Stimulated activated CD8-positive, alpha-beta memory T cell treated with anti-CD3 and anti-CD28 coated beads, Interleukin-2, amount 100 ng/mL, for 1 hour (primary cell): Measurements from ENCODE around the gene SCYL2.
"Not testable (repeated sequence)": the region's sequence is repeated elsewhere in the genome, so short reads cannot be mapped to it uniquely, and the experiment has no call there.

ENCODE experiments used
- DNase-seq, 2 donors: peaks; one replicate each; pipeline ENCODE4 v3.0.0-alpha.2; 2020; ENCODE audit warnings: low read depth in 2 of 2

Gene SCYL2

GRCh38 chr12:100326208-100326607 is 59.2 kb downstream of the SCYL2 start:
- no peak for DNase-seq

GRCh38 chr12:100329800-100330199 is 62.8 kb downstream of the SCYL2 start:
- DNase-seq, result no peak

GRCh38 chr12:100331871-100332270 is 64.9 kb downstream of the SCYL2 start:
- DNase-seq, result no peak

- no peak for DNase-seq
Observed at GRCh38 chr12:100332852-100333251, 65.9 kb downstream of the SCYL2 start.

GRCh38 chr12:100337299-100337698 is 70.3 kb downstream of the SCYL2 start:
- DNase-seq, result no peak

GRCh38 chr12:100337727-100338126 is 70.8 kb downstream of the SCYL2 start:
- no peak for DNase-seq

GRCh38 chr12:100339071-100339470 is 72.1 kb downstream of the SCYL2 start:
- no peak for DNase-seq

GRCh38 chr12:100342897-100343296 is 75.9 kb downstream of the SCYL2 start:
- DNase-seq, result not testable (repeated sequence)

- not testable (repeated sequence) for DNase-seq
Observed at GRCh38 chr12:100344351-100344750, 77.4 kb downstream of the SCYL2 start.

- no peak for DNase-seq
Observed at GRCh38 chr12:100345020-100345767, 78.2 kb downstream of the SCYL2 start.

- DNase-seq, result no peak
Observed at GRCh38 chr12:100346660-100347059, 79.7 kb downstream of the SCYL2 start.

- DNase-seq, result no peak
Observed at GRCh38 chr12:100348657-100349454, 81.9 kb downstream of the SCYL2 start.

- no peak for DNase-seq
Observed at GRCh38 chr12:100356644-100357223, 89.8 kb downstream of the SCYL2 start, which contains the start of gene SLC17A8. TSS of gene SLC17A8 (plus strand) at chr12:100357074. CDS start at chr12:100357392, 318 bp downstream.

- no peak for DNase-seq
Observed at GRCh38 chr12:100359248-100359647, 92.3 kb downstream of the SCYL2 start.

GRCh38 chr12:100359822-100360221 is 92.8 kb downstream of the SCYL2 start:
- DNase-seq, result no peak

- DNase-seq, result no peak
Observed at GRCh38 chr12:100360450-100360849, 93.5 kb downstream of the SCYL2 start.

GRCh38 chr12:100364324-100364723 is 97.3 kb downstream of the SCYL2 start:
- DNase-seq, result no peak

GRCh38 chr12:100365411-100365810 is 98.4 kb downstream of the SCYL2 start:
- DNase-seq, result no peak

GRCh38 chr12:100368066-100368465 is 101.1 kb downstream of the SCYL2 start:
- DNase-seq, result no peak

GRCh38 chr12:100371146-100371545 is 104.2 kb downstream of the SCYL2 start:
- DNase-seq, result no peak

- no peak for DNase-seq
Observed at GRCh38 chr12:100372853-100373640, 106.1 kb downstream of the SCYL2 start.
